Measurements from ENCODE around the gene RASSF7.

Gene RASSF7

DNA sequence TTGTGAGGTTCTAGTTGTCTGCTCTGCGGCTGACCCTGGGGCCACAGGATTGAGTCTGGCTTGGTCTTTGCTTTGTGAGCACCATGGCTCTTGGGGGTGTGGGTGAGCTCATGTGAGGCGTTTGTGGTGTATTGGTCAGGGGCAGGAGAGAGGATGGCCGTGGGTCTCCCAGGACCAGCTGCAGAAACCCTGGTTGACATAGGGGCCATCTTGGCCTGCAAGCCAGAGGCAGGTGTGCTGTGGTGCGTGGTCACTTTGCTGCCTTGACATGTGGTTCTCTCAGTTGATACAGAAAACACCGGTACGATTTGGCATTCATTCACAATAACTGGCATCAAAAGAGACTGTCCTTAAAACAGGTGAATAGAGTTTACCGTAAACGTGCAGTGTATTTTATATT is 26.8 kb downstream of the RASSF7 start:
- DNase-seq = no peak

GRCh38 chr11:587978-588380 is 27.2 kb downstream of the RASSF7 start:
- peak; percentile 82 for DNase-seq

DNA sequence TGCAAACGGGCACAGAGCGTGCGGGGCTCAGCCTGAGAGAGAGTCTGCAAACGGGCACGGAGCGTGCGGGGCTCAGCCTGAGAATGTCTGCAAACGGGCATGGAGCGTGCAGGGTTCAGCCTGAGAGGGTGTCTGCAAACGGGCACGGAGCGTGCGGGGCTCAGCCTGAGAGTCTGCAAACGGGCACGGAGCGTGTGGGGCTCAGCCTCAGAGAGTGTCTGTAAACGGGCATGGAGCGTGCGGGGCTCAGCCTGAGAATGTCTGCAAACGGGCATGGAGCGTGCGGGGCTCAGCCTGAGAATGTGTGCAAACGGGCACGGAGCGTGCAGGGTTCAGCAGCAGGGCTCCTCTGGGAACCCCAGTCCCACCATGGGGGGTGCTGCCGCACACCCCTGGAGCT is 29.0 kb downstream of the RASSF7 start:
- DNase-seq = no peak

- DNase-seq = no peak
Measured at GRCh38 chr11:590997-591396, 30.2 kb downstream of the RASSF7 start.

GRCh38 chr11:592501-592900 is 31.7 kb downstream of the RASSF7 start:
- DNase-seq = no peak

DNA sequence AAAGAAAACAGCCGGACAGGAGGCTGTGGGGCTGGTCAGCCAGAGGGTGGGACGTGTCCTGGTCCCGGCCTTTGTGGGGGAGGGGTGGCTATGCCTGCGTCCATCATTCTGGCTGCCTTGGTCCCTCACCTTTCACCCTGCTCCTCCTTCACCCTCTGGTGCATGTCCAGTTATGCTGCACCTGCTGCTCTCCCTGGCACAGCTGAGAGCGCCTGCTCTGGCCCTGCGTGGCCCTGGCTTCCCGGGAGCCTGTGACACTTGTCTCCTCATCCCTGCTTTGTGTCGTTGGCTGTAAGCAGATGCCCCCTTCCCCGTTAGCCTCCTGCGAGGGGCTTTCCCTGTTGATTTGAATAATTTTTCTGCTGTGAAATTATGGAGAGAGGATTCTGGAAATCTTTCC is 32.1 kb downstream of the RASSF7 start:
- DNase-seq = no peak

GRCh38 chr11:593347-593746 is 32.6 kb downstream of the RASSF7 start:
- no peak for DNase-seq

- DNase-seq = no peak
Measured at GRCh38 chr11:595400-595799, 34.6 kb downstream of the RASSF7 start.

- no peak for DNase-seq
Measured at GRCh38 chr11:596374-596773, 35.6 kb downstream of the RASSF7 start.

DNA sequence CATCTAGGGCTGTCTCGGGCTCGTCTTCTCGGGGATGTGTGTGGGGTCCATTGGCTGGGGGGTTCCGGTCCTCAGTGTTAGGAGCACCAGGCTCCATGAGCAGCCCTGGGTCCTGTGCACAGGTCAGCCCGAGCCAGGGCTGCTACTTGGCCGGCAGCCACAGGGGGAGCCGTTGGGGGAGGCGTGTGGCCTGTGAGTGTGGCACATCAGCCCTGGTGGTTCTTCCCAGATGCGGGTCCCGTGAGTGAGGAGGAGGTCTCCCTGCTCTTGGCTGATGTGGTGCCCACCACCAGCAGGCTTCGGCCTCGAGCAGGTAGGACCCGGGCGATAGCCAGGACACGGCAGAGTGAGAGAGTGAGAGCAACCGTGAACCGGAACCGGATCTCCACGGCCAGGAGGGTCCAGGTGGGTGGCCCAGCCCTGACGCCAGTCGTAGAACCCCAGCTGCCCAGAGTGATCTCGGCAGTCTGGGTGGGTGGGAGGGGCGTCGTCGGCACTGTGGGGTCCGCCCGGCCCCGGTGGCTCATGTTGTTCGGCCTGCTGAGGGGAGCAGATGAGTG is 36.5 kb downstream of the RASSF7 start:
- no peak for DNase-seq

DNA sequence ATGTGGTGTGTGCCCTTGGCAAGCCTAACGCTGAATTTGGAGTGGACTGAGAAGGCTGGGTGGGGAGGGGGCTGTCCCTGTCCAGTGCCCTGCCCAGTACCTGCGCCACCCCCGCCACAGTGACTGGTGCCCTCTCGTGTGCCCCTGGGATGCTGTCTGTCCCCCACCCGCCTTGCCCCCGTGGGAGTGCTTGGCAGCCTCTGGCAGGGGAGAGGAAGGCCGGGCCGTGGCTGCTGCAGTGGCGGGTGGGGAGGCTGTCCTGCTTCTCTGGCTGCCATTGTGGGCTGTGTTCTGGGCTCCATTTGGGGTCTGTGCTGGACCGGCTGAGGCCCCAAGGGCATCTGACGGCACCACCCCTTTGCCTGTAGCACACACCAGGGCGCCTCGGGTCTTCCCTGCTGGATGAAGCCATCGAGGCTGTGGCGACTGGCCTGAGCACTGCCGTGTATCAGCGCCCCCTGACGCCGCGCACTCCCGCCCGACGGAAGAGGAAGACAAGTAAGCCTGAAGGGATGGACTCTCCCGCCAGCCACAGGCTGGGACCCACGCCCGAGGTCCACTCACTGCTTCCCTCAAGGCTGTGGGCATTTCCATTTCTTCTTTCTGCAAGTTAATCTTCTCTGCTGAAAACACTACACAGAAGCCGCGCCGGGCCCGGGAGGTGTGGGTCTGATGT is 37.4 kb downstream of the RASSF7 start:
- no peak for DNase-seq

DNA sequence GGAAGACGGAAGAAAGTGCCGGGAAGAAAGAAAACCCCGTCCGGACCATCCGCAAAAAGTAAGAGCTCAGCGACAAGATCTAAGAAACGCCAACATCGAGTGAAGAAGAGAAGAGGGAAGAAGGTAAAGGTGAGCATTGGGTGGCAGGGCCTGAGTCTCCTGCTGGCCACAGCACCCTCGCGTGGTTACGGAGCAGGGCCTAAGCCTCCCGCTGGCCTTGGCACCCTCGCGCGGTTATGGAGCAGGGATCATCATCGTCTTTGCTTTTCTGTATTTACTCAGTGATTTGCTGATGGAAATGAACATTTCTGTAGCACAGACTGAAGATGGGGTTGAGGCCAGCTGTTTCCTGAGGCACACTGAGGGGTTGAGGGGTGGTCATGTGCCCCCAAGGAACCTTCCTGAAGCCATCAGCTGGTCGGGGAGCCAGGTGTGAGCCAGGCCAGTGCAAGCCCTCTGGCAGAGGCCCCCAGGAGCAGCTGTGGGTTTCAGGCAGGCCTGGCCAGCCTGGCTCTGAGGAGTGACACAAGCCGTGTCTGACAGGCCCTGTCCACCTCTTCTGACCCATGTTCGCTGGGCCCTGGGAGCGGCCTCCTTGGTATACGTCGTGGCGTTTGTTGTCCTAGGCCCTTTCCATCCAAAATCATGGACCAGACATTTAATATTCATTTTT is 40.9 kb downstream of the RASSF7 start:
- no peak for DNase-seq

- DNase-seq = no peak
Measured at GRCh38 chr11:603154-603553, 42.4 kb downstream of the RASSF7 start.

DNA sequence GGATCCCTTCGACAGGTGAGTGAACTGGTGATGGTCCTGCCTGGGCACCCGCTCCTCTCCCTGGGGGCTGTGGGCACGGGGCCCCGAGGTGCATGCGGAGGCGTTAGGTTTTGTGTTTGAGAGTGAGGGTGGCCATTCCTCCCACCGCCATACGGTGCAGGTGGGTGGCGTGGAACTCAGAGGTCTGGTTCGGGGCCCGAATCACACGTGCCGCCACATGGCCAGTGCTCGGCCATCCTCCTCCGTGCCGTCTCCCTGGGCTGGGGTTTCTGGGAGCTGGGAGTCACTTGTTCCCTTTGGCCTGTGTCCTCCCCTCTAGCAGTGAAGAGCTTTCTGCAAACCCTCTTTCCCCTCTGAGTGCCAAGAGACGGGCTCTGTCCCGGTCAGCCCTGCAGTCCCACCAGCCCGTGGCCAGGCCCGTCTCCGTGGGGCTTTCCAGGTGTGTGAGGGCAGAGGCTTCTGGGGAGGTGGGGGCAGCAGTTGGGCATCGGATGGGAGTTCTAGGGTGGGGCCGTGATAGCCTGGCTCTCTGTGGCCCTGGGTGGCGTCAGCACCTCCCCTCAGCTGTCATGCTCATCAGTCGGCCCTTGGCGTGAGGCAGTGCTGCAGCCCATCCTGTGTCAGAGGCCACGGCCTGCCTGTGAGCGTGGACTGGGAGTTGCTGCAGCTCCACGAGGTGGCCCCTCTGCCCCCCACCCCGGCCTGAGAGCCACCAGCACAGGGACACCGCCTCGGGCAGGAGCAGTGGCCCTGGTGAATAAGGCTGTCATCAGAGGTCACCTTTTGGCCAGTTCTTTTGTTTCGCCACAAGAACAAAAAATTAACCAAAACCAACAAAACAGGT is 44.7 kb downstream of the RASSF7 start:
- DNase-seq = no peak

DNA sequence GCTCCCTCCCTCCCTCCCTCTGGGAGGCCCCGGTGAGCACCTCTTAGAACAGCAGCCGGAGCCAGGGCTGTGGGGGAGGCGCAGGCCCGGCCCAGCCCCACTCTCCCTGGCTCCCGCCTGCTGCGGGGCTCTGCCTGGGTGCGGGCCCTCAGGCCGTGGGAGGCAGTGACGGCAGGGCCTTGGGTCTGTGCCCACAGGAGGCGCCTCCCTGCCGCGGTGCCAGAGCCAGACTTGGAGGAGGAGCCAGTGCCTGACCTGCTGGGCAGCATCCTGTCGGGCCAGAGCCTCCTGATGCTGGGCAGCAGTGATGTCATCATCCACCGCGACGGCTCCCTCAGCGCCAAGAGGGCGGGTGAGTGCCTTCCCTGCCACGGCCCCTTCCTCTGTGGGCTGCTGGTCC is 45.5 kb downstream of the RASSF7 start:
- DNase-seq = no peak

- DNase-seq = no peak
Measured at GRCh38 chr11:607020-607780, 46.4 kb downstream of the RASSF7 start.

DNA sequence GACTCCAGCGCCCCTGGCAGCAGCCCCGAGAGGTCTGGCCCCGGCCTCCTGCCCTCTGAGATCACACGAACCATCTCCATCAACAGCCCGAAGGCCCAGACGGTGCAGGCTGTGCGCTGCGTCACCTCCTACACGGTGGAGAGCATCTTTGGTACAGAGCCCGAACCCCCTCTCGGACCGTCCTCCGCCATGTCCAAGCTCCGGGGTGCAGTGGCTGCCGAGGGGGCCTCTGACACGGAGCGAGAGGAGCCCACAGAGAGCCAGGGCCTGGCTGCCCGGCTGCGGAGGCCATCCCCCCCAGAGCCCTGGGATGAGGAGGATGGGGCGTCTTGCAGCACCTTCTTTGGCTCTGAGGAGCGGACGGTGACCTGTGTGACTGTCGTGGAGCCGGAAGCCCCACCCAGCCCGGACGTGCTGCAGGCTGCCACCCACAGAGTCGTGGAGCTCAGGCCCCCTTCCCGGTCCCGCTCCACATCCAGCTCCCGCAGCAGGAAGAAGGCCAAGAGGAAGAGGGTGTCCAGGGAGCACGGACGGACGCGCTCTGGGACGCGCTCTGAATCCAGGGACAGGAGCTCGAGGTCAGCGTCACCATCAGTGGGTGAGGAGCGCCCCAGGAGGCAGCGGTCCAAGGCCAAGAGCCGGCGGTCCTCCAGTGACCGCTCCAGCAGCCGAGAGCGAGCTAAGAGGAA is 47.3 kb downstream of the RASSF7 start:
- no peak for DNase-seq

GRCh38 chr11:608791-609251 is 48.1 kb downstream of the RASSF7 start:
- DNase-seq = no peak

DNA sequence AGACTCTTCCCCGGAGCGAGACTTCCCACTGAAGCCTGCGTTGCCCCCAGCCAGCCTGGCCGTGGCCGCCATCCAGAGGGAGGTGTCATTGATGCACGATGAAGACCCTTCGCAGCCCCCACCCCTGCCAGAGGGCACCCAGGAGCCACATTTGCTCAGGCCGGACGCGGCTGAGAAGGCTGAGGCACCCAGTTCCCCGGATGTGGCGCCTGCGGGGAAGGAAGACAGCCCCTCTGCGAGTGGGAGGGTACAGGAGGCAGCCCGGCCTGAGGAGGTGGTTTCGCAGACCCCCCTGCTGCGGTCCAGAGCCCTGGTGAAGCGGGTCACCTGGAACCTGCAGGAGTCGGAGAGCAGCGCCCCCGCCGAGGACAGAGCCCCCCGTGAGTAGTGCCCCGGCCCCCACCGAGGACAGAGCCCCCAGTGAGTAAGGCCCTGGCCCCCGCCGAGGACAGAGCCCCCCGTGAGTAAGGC is 48.6 kb downstream of the RASSF7 start:
- DNase-seq = no peak

DNA sequence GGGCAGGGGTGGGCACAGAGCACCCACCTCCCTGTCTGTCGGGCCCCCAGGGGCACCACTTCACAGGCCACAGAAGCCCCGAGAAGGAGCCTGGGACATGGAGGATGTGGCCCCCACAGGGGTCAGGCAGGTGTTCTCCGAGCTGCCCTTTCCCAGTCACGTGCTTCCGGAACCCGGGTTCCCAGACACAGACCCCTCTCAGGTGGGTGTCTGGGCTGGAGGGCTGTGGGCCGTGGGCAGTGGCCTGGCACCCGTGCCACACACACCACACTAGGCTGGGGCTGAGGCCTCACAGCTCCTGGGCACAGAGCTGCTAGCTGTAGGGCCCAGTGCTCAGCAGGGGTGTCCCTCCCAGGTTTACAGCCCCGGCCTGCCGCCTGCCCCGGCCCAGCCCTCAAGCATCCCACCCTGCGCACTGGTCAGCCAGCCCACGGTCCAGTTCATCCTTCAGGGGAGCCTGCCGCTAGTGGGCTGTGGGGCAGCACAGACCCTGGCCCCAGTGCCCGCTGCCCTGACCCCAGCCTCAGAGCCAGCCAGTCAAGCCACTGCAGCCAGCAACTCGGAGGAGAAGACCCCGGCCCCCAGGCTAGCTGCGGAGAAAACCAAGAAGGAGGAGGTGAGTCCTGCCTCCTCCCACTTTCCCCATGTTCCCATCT is 49.5 kb downstream of the RASSF7 start:
- no peak for DNase-seq

Data from activated CD8-positive, alpha-beta memory T cell treated with anti-CD3 and anti-CD28 coated beads, Interleukin-2, amount 50 U/mL, for 48 hours (primary cell).